K562 (cell line): ENCODE results near the gene DOCK6. TPM values are rescaled to one million over a fixed set of nuclear protein-coding genes. Genes with fewer than 3 reads are reported as not detected.

Experiments used
- ATAC-seq: fragments of 200-7000 bp; cut with Tn5 transposase; 3 replicates; pipeline ENCODE4 v1.9.1; 2020; ENCODE audit warnings: moderate library complexity
- BruUV-seq: library from RNA; stranded (reverse); fragments of 400-500 nt; replicated peaks from 2 replicates; lab custom pipeline; 2021; lab: Mats Ljungman, UMichigan
- CTCF ChIA-PET: fragments of 300-600 bp; formaldehyde crosslinking; extraction: SDS; loops from one replicate; lab custom pipeline; 2021; ENCODE audit warnings: low intra/inter-chr PET ratio; lab: Yijun Ruan, JAX
- POLR2A ChIA-PET: fragments of 300-600, 350-650 bp; sonication (Branson Sonifier 250); formaldehyde crosslinking; extraction: SDS; loops from one replicate; lab custom pipeline; 2021; ENCODE audit warnings: antibody characterized with exemption, inconsistent platforms; lab: Yijun Ruan, JAX
- DNase-seq, 4 experiments: peaks; one replicate each; pipeline versions ENCODE4 v3.0.0 to v3.0.0-alpha.2; 2011 to 2018; ENCODE audit warnings: low spot score in 3 of 4, mixed read lengths in 3 of 4; ENCODE audit errors: extremely low read depth in 1 of 4
- FAIRE-seq: peaks from 2 replicates; lab custom pipeline; 2011; peaks lifted over from hg19 to GRCh38; lab: Jason Lieb, UNC
- H2AFZ ChIP-seq: 2 replicates; pipeline ENCODE4 v1.6.0; 2011; ENCODE audit warnings: low read depth, low read length, control low read depth, inconsistent platforms
- H3K27ac ChIP-seq: fragments of 200-600 bp; 3 replicates; pipeline ENCODE4 v1.8.0; 2011; ENCODE audit warnings: low read depth, mild to moderate bottlenecking, control low read depth, inconsistent platforms, low read length, moderate library complexity, mixed read lengths; ENCODE audit errors: extremely low read depth
- H3K27me3 ChIP-seq, 2 experiments: fragments of 300-600 bp in 1 of 2; 2 replicates in 1 of 2; 3 replicates in 1 of 2; pipeline versions ENCODE4 v1.6.0 to v1.8.0; 2011; ENCODE audit warnings: inconsistent platforms in 2 of 2, low read length in 2 of 2, mild to moderate bottlenecking in 1 of 2, mixed read lengths in 1 of 2, moderate library complexity in 1 of 2; ENCODE audit not compliant: control insufficient read depth in 2 of 2, insufficient read depth in 2 of 2
- H3K36me3 ChIP-seq: fragments of 300-600 bp; 3 replicates; pipeline ENCODE4 v1.8.0; 2011; ENCODE audit warnings: mild to moderate bottlenecking, low read length, inconsistent platforms; ENCODE audit not compliant: control insufficient read depth, insufficient read depth
- H3K4me1 ChIP-seq, 2 experiments: fragments of 200-600 bp in 1 of 2; replicated peaks in 1 of 2; 2 replicates in 1 of 2; 3 replicates in 1 of 2; pipeline versions ENCODE4 v1.5.1 to v1.8.0; 2011; ENCODE audit warnings: inconsistent platforms in 2 of 2, low read length in 2 of 2, mild to moderate bottlenecking in 1 of 2, mixed read lengths in 1 of 2, moderate library complexity in 1 of 2; ENCODE audit not compliant: control insufficient read depth in 2 of 2, insufficient read depth in 2 of 2
- H3K4me2 ChIP-seq: 2 replicates; pipeline ENCODE4 v1.6.1; 2011; ENCODE audit warnings: low read length, control low read depth, inconsistent platforms, mixed read lengths; ENCODE audit not compliant: insufficient read depth
- H3K4me3 ChIP-seq: fragments of 200-600 bp; sonication (generic), shearing (Covaris generic); 2 replicates; pipeline ENCODE4 v1.5.1; 2016; ENCODE audit warnings: control low read depth, inconsistent platforms
- H3K79me2 ChIP-seq: fragments of 200-600 bp; 3 replicates; pipeline ENCODE4 v1.8.0; 2011; ENCODE audit warnings: low read length, inconsistent platforms; ENCODE audit not compliant: control insufficient read depth, insufficient read depth
- H3K9ac ChIP-seq, 2 experiments: 2 replicates each; pipeline versions ENCODE4 v1.6.0 to v1.6.1; 2011; ENCODE audit warnings: low read depth in 2 of 2, low read length in 2 of 2, control low read depth in 1 of 2, inconsistent platforms in 1 of 2, mild to moderate bottlenecking in 1 of 2, mixed read lengths in 1 of 2; ENCODE audit not compliant: insufficient read depth in 1 of 2
- H3K9me1 ChIP-seq: one replicate; pipeline ENCODE4 v1.6.0; 2011; ENCODE audit warnings: inconsistent platforms, mild to moderate bottlenecking, low read length, moderate library complexity; ENCODE audit not compliant: control insufficient read depth, insufficient read depth
- H3K9me3 ChIP-seq: replicated peaks from 2 replicates; pipeline ENCODE4 v1.5.1; 2011; ENCODE audit warnings: low read depth, low read length, inconsistent platforms; ENCODE audit not compliant: control insufficient read depth, insufficient read depth
- H4K20me1 ChIP-seq: replicated peaks from 2 replicates; pipeline ENCODE4 v1.6.1; 2011; ENCODE audit warnings: low read length, inconsistent platforms, mixed read lengths; ENCODE audit not compliant: control insufficient read depth, insufficient read depth
- ADNP ChIP-seq: fragments of 200-800 bp; sonication (Bioruptor generic); IDR thresholded peaks from 2 replicates; pipeline ENCODE4 v1.6.1; 2016; ENCODE audit warnings: missing genetic modification characterization, missing compliant biosample characterization
- BCOR ChIP-seq: fragments of 450-650 bp; IDR thresholded peaks from 2 replicates; pipeline ENCODE4 v1.6.1; 2016
- BDP1 ChIP-seq: IDR thresholded peaks from 3 replicates; pipeline ENCODE4 v1.6.1; 2011; ENCODE audit not compliant: insufficient read length, insufficient read depth
- MTA1 ChIP-seq: fragments of 450-650 bp; IDR thresholded peaks from 2 replicates; pipeline ENCODE4 v1.6.1; 2017; ENCODE audit warnings: borderline replicate concordance
- NFE2L1 ChIP-seq: fragments of 450-650 bp; IDR thresholded peaks from 2 replicates; pipeline ENCODE4 v1.6.1; 2016; ENCODE audit warnings: missing genetic modification characterization, low read depth, mild to moderate bottlenecking, missing compliant biosample characterization, moderate library complexity, borderline replicate concordance
- POLR2A ChIP-seq: fragments of 450-650 bp; conservative IDR thresholded peaks from 2 replicates; pipeline ENCODE4 v1.6.1; 2016
- POLR2G ChIP-seq: fragments of 200-400 bp; formaldehyde crosslinking; IDR thresholded peaks from 2 replicates; pipeline ENCODE4 v1.6.1; 2017; ENCODE audit warnings: low read depth, mild to moderate bottlenecking, antibody characterized with exemption, low read length, moderate library complexity
- RBM25 ChIP-seq: fragments of 200-400 bp; formaldehyde crosslinking; IDR thresholded peaks from 2 replicates; pipeline ENCODE4 v1.6.1; 2018; ENCODE audit warnings: low read length, low read depth, moderate library complexity; ENCODE audit not compliant: severe bottlenecking
- RFX5 ChIP-seq: IDR thresholded peaks from 2 replicates; pipeline ENCODE4 v1.6.1; 2011; ENCODE audit warnings: low read depth, mild to moderate bottlenecking, improper control_type of control experiment, low read length
- SMARCC2 ChIP-seq: fragments of 450-650 bp; IDR thresholded peaks from 2 replicates; pipeline ENCODE4 v1.6.1; 2017; ENCODE audit warnings: antibody characterized with exemption, moderate library complexity, mild to moderate bottlenecking, low read depth
- SUPT5H ChIP-seq: fragments of 450-650 bp; IDR thresholded peaks from 2 replicates; pipeline ENCODE4 v1.6.1; 2016
- TAF1 ChIP-seq: IDR thresholded peaks from 2 replicates; pipeline ENCODE4 v1.6.1; 2011; ENCODE audit warnings: mild to moderate bottlenecking, low read length, moderate library complexity; ENCODE audit not compliant: insufficient read depth, control insufficient read depth, severe bottlenecking; ENCODE audit errors: extremely low read depth
- ZNF584 ChIP-seq: fragments of 200-800 bp; sonication (Bioruptor generic); IDR thresholded peaks from 2 replicates; pipeline ENCODE4 v1.6.1; 2016; ENCODE audit warnings: low read depth, mild to moderate bottlenecking, missing genetic modification characterization, missing compliant biosample characterization
- WGBS: fragments of 100-300 bp; shearing (Covaris generic); methylation state at CpG from one replicate; pipeline ENCODE4 v1.1.6; 2016; ENCODE audit warnings: low coverage, mixed read lengths; ENCODE audit not compliant: insufficient coverage; ENCODE audit errors: missing lambda C conversion rate; 5-methylcytosine and 5-hydroxymethylcytosine counted together
- in situ Hi-C: fragments of 300-500 bp; cut with MboI; formaldehyde crosslinking; loops from 4 replicates; pipeline ENCODE4 v1.15.0; 2018; ENCODE audit warnings: inconsistent platforms, mixed read lengths
- intact Hi-C: fragments of 100-400 bp; cut with micrococcal nuclease; formaldehyde crosslinking; loops from 2 replicates; pipeline ENCODE4 v1.14.2; 2022
- polyA plus RNA-seq, 8 experiments: library from polyadenylated mRNA; depleted of rRNA in 4 of 8; stranded (reverse) in 5 of 8; unstranded in 3 of 8; fragments of >200 nt; fragmentation: Nextera tagmentation in 2 of 8; fragmentation: Illumina TruSeq in 1 of 8; extraction: Ambion mirVana in 2 of 8; extraction: Trizol in 1 of 8; gene quantifications; 2 replicates each; pipeline versions ENCODE4 v1.2.1 to v1.2.3, GENCODE V29; 2011 to 2014; ENCODE audit warnings: inconsistent platforms in 1 of 8, missing spikeins in 1 of 8
- total RNA-seq, 7 experiments: library from RNA; depleted of rRNA in 6 of 7; stranded (reverse); fragments of >200 nt in 6 of 7; fragmentation: Illumina TruSeq in 2 of 7; extraction: Trizol in 2 of 7; gene quantifications; 2 replicates each; pipeline versions ENCODE4 v1.2.1 to v1.2.3, GENCODE V29; 2011 to 2021; ENCODE audit warnings: low replicate concordance in 1 of 7
- TF ChIP-seq, protein P1 (sequence below): fragments of 150-350 bp; IDR thresholded peaks from 2 replicates; pipeline ENCODE4 v1.6.1; 2014; ENCODE audit warnings: low read depth, mild to moderate bottlenecking, low read length, borderline replicate concordance
- TF ChIP-seq, protein P2 (sequence below): fragments of 250-450 bp; sonication (Bioruptor Pico); IDR thresholded peaks from 2 replicates; pipeline ENCODE4 v1.5.0; 2021
- TF ChIP-seq, protein P3 (sequence below): fragments of 450-650 bp; IDR thresholded peaks from 2 replicates; pipeline ENCODE4 v1.6.1; 2016; ENCODE audit warnings: missing biosample characterization, missing genetic modification characterization
- TF ChIP-seq, protein P4 (sequence below): IDR thresholded peaks from 2 replicates; pipeline ENCODE4 v1.6.1; 2014; ENCODE audit warnings: antibody characterized with exemption

The DOCK6 gene
- total and polyA plus RNA-seq, 9 of the 15 experiments (the other 6 are each of a cell fraction or from before 2014, with no cell fraction given), result 0.35 to 19.3 (median 3.8) TPM

DNA sequence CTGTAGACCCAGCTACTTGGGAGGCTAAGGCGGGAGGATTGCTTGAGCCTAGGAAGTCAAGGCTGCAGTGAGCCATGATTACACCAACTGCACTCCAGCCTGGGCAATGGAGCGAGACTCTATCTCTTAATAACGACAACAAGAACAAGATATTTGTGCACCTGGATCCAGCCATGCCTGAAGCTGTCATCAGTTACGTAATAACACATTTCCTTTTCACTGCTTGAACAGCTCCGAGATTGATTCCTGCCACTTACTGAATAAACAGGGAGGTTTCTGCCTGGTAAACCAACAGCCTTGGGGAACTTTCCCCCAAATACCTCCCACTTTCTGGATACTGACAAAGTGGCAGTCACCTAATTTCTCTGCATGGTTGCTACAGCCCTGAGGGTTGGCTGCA is 70.4 kb downstream of the DOCK6 start:
- no TSS peak for BruUV-seq
- ATAC-seq (no peak), DNase-seq (no peak), FAIRE-seq (no peak)
- H4K20me1 ChIP-seq, result 0 out of 2 replicates have a peak, but pooled peaks cover 3% of the 10 kb centered on the region
- peaks cover 11% of the 10 kb centered on the region for H3K79me2 ChIP-seq
- H3K9me1 ChIP-seq, result peaks cover 2% of the 10 kb centered on the region
- H3K4me1 ChIP-seq, result peaks cover 12 to 60% of the 10 kb centered on the region in 2 experiments; a peak in 4 of 5 replicates
- peaks cover 53% of the 10 kb centered on the region for H3K36me3 ChIP-seq
- H2AFZ ChIP-seq, result no peak overlapping the region
- H3K4me2 ChIP-seq, result no peak overlapping the region
- 0 out of 2 replicates have a peak, but pooled peaks cover 1% of the 10 kb centered on the region for H3K9me3 ChIP-seq
- H3K9ac ChIP-seq, result no peak overlapping the region
- ChIA-PET CTCF (no interaction called here), POLR2A (interaction anchor here (0.6 to 0.8 kb wide), 3 partner anchors 30 to 314 kb away, joined by 3 to 4 read pairs (median 4); no protein-coding TSS in a partner anchor)
- intact Hi-C loops (no loop called here), in situ Hi-C loops (no loop called here)
- 68% methylated on average over 5 of the region's 5 CpGs for WGBS
- no peak overlapping the region for H3K27ac ChIP-seq
- H3K4me3 ChIP-seq, result no peak overlapping the region
- H3K27me3 ChIP-seq, result no peaks in the 10 kb centered on the region
- no peak for TF ChIP-seq POLR2A
- TF ChIP-seq ADNP, result 0 out of 2 replicates have a peak, but pooled peaks have one; percentile 37
- TF ChIP-seq, protein P1, sequence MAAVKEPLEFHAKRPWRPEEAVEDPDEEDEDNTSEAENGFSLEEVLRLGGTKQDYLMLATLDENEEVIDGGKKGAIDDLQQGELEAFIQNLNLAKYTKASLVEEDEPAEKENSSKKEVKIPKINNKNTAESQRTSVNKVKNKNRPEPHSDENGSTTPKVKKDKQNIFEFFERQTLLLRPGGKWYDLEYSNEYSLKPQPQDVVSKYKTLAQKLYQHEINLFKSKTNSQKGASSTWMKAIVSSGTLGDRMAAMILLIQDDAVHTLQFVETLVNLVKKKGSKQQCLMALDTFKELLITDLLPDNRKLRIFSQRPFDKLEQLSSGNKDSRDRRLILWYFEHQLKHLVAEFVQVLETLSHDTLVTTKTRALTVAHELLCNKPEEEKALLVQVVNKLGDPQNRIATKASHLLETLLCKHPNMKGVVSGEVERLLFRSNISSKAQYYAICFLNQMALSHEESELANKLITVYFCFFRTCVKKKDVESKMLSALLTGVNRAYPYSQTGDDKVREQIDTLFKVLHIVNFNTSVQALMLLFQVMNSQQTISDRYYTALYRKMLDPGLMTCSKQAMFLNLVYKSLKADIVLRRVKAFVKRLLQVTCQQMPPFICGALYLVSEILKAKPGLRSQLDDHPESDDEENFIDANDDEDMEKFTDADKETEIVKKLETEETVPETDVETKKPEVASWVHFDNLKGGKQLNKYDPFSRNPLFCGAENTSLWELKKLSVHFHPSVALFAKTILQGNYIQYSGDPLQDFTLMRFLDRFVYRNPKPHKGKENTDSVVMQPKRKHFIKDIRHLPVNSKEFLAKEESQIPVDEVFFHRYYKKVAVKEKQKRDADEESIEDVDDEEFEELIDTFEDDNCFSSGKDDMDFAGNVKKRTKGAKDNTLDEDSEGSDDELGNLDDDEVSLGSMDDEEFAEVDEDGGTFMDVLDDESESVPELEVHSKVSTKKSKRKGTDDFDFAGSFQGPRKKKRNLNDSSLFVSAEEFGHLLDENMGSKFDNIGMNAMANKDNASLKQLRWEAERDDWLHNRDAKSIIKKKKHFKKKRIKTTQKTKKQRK, result no peak
- peak; percentile 57; the same call in 1 of the 2 replicates for TF ChIP-seq BCOR
- no peak for TF ChIP-seq ZNF584
- TF ChIP-seq SUPT5H, result no peak
- TF ChIP-seq SMARCC2, result no peak
- TF ChIP-seq, protein P2, sequence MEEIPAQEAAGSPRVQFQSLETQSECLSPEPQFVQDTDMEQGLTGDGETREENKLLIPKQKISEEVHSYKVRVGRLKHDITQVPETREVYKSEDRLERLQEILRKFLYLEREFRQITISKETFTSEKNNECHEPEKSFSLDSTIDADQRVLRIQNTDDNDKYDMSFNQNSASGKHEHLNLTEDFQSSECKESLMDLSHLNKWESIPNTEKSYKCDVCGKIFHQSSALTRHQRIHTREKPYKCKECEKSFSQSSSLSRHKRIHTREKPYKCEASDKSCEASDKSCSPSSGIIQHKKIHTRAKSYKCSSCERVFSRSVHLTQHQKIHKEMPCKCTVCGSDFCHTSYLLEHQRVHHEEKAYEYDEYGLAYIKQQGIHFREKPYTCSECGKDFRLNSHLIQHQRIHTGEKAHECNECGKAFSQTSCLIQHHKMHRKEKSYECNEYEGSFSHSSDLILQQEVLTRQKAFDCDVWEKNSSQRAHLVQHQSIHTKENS, result no peak
- TF ChIP-seq RFX5, result no peak
- TF ChIP-seq MTA1, result no peak
- TF ChIP-seq NFE2L1 (tag), result no peak
- peak; percentile 66 for TF ChIP-seq RBM25
- no peak for TF ChIP-seq POLR2G
- TF ChIP-seq TAF1, result no peak
- TF ChIP-seq, protein P3, sequence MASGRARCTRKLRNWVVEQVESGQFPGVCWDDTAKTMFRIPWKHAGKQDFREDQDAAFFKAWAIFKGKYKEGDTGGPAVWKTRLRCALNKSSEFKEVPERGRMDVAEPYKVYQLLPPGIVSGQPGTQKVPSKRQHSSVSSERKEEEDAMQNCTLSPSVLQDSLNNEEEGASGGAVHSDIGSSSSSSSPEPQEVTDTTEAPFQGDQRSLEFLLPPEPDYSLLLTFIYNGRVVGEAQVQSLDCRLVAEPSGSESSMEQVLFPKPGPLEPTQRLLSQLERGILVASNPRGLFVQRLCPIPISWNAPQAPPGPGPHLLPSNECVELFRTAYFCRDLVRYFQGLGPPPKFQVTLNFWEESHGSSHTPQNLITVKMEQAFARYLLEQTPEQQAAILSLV (tag), result 0 out of 2 replicates have a peak, but pooled peaks have one; percentile 13
- TF ChIP-seq, protein P4, sequence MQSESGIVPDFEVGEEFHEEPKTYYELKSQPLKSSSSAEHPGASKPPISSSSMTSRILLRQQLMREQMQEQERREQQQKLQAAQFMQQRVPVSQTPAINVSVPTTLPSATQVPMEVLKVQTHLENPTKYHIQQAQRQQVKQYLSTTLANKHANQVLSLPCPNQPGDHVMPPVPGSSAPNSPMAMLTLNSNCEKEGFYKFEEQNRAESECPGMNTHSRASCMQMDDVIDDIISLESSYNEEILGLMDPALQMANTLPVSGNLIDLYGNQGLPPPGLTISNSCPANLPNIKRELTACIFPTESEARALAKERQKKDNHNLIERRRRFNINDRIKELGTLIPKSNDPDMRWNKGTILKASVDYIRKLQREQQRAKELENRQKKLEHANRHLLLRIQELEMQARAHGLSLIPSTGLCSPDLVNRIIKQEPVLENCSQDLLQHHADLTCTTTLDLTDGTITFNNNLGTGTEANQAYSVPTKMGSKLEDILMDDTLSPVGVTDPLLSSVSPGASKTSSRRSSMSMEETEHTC, result no peak
- TF ChIP-seq BDP1, result no peak
